Measurements from ENCODE around the gene OSBP2.

OSBP2 gene

GRCh38 chr22:30824096-30824495 lies 129.4 kb downstream of the OSBP2 start:
- H3K4me3 ChIP-seq (ENCODE audit: low read depth, low read length), result no peak overlapping the region
- no peaks in the 10 kb centered on the region for H3K9me3 ChIP-seq (ENCODE audit: control insufficient read depth, low read length)
- H3K4me2 ChIP-seq (ENCODE audit: low read length), result no peak overlapping the region
- no peak overlapping the region for H2AFZ ChIP-seq
- no peak overlapping the region for H3K27ac ChIP-seq
- H3K4me1 ChIP-seq, result no peaks in the 10 kb centered on the region
- H3K79me2 ChIP-seq, result no peaks in the 10 kb centered on the region
- no peak overlapping the region for H3K9ac ChIP-seq
- no peaks in the 10 kb centered on the region for H3K27me3 ChIP-seq (ENCODE audit: control insufficient read depth, insufficient read depth, low read length)
- no peak for TF ChIP-seq CTCF (IDR thresholded peaks at IDR 0.05)
- H3K36me3 ChIP-seq (ENCODE audit: control insufficient read depth, insufficient read depth, low read length), result no peaks in the 10 kb centered on the region

DNA sequence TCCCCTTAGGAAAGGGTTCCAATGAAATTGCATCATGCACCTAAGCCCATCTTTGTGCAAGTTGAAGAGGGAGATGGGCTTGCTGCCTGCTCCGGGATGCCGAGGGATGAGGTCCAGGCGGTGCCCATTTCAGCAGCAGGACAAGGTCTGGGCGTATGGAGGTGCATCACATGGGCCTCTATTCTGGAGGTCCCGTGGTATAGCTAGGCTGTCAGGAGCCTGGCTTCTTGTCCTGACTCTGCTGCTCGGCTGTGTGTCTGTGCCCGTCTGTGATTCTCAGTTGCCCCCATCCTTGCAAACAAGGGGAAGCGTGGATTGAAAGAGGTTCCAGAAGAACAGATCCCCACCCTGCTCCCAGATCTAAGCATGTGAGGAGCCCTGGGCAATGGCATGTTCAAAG lies 130.0 kb downstream of the OSBP2 start:
- no peak overlapping the region for H2AFZ ChIP-seq
- no peaks in the 10 kb centered on the region for H3K79me2 ChIP-seq
- H3K9ac ChIP-seq, result no peak overlapping the region
- H3K36me3 ChIP-seq (ENCODE audit: control insufficient read depth, insufficient read depth, low read length), result no peaks in the 10 kb centered on the region
- no peak for TF ChIP-seq CTCF (IDR thresholded peaks at IDR 0.05)
- H3K9me3 ChIP-seq (ENCODE audit: control insufficient read depth, low read length), result no peaks in the 10 kb centered on the region
- H3K4me3 ChIP-seq (ENCODE audit: low read depth, low read length), result no peak overlapping the region
- no peaks in the 10 kb centered on the region for H3K27me3 ChIP-seq (ENCODE audit: control insufficient read depth, insufficient read depth, low read length)
- H3K27ac ChIP-seq, result no peak overlapping the region
- H3K4me1 ChIP-seq, result no peaks in the 10 kb centered on the region
- no peak overlapping the region for H3K4me2 ChIP-seq (ENCODE audit: low read length)

GRCh38 chr22:30825711-30826505 lies 131.2 kb downstream of the OSBP2 start:
- Histone ChIP-seq H3K9ac (no peak overlapping the region), H3K79me2 (no peaks in the 10 kb centered on the region), H3K27ac (no peak overlapping the region), H3K4me1 (no peaks in the 10 kb centered on the region), H3K9me3 (ENCODE audit: control insufficient read depth, low read length) (no peaks in the 10 kb centered on the region), H3K4me2 (ENCODE audit: low read length) (no peak overlapping the region), H3K4me3 (ENCODE audit: low read depth, low read length) (no peak overlapping the region), H3K36me3 (ENCODE audit: control insufficient read depth, insufficient read depth, low read length) (no peaks in the 10 kb centered on the region), H3K27me3 (ENCODE audit: control insufficient read depth, insufficient read depth, low read length) (no peaks in the 10 kb centered on the region), H2AFZ (no peak overlapping the region)
- TF ChIP-seq CTCF (IDR thresholded peaks at IDR 0.05), result no peak

DNA sequence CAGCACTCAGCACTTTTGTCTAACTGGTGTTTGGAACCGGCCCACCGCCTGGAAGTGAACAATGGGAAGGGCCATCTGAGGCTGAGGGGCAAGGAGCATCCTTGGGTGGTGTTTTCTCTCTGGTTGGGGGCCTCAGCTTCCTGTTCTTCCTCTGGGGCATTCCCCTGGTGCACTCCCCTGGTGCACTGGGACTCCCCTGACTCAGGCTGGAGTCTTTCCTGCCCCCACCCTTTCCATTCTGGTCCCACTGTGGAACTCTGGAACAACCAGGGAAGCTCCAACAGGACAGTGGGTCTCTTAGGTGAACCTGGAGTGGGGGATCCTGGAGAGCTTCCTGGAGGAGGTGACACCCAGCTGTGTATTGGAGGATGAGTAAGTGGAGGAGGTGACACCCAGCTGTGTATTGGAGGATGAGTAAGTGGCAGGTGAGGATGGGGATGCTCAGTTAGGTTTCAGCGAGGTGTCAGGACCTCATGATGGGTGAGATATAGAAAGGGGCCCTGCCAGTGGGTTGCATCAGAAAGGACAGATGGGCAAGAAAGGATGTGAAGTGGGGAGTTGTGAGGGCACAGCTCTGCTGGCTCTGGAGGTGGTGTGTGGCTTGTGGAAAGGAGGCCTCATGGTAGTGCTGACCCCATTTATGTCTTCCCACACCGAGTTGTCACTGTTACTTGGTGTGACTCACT lies 132.1 kb downstream of the OSBP2 start:
- Histone ChIP-seq H3K4me3 (ENCODE audit: low read depth, low read length) (no peak overlapping the region), H3K4me1 (no peaks in the 10 kb centered on the region), H3K9ac (no peak overlapping the region), H3K4me2 (ENCODE audit: low read length) (no peak overlapping the region), H3K9me3 (ENCODE audit: control insufficient read depth, low read length) (no peaks in the 10 kb centered on the region), H3K27ac (no peak overlapping the region), H2AFZ (no peak overlapping the region), H3K27me3 (ENCODE audit: control insufficient read depth, insufficient read depth, low read length) (no peaks in the 10 kb centered on the region), H3K36me3 (ENCODE audit: control insufficient read depth, insufficient read depth, low read length) (no peaks in the 10 kb centered on the region), H3K79me2 (no peaks in the 10 kb centered on the region)
- no peak for TF ChIP-seq CTCF (IDR thresholded peaks at IDR 0.05)
